Embryonic facial prominence (tissue), 1 donor: ENCODE measurements around the gene TNFRSF8.

ENCODE experiments used
- DNase-seq: peaks from one replicate; pipeline ENCODE4 v3.0.0-alpha.2; 2016; ENCODE audit errors: extremely low spot score

Gene TNFRSF8

DNA sequence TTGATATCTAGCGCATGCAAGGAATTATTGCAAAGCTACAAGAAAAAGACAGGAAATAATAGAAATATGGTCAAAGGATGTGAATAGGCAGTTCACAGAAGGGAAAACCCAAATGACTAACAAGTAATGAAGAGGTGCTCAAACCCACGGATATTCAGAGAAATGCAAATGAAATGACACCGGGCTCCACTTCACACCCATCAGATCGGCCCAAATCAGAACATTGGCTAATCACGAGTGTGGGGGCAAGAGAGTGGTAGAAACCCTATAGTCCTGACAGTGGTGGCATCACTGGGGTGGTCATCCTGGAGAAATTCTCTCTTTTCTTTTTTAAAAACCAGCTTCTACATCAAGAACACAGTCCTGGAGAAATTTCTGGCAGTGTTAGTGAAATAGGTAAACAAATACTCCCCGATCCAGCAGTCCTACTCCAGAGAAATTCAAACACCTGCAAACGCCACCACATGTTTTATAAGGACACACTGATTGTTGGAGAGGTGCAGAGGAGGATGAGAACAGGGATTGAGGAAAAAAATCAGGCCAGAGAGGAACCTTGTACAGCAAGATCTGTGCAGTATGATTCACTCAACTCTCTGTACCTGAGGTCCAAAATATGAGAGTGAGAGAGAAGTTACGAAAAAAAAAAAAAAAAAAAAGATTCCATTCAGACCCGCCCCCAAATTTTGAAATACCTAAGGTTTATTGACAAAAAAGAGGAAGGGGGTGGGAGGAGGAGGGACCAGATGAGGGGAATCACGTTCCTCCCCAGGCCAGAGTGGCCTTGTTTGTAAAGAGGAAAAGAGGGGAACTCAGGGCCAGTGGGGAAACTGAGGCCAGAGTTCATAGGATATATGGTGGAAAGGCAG is 94.5 kb downstream of the TNFRSF8 start:
- no peak for DNase-seq

GRCh38 chr1:12158357-12159092 is 95.4 kb downstream of the TNFRSF8 start:
- no peak for DNase-seq

GRCh38 chr1:12159816-12160215 is 96.7 kb downstream of the TNFRSF8 start:
- no peak for DNase-seq

- DNase-seq: no peak
These were observed 98.2 kb downstream of the TNFRSF8 start for GRCh38 chr1:12161324-12161661.

GRCh38 chr1:12161662-12162458 is 98.8 kb downstream of the TNFRSF8 start:
- no peak for DNase-seq

DNA sequence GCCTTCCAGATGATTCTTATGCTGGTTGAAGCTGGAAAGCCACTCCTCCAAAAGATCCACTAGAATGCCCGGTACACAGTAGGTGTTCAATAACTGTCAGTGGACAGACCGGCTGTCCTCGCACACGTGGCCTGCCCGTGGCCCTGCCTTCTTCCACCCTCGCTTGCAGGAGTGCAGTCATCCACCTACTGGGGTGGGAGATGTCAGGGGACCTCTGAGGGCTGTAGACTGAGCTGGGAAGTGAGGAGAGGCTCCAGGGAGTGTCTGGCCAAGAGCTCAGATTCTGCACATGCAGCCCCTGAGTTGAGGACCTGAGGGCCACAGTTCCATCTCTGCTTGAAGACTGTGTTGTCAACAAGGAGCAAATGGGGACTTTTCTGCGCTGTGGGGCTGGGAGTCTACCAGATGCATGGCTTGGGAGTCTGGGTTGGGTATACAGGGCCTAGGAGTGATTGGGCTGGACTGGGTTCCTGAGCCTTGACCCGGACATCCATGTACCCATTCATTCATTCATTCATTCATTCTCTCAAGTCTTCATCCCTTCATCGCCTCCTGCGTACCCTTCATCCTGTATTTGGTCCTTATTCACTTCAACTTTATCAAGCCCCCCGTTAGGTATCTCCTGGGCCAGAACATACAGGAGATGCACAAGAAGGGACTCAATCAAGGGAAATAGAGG is 99.5 kb downstream of the TNFRSF8 start:
- no peak for DNase-seq

DNA sequence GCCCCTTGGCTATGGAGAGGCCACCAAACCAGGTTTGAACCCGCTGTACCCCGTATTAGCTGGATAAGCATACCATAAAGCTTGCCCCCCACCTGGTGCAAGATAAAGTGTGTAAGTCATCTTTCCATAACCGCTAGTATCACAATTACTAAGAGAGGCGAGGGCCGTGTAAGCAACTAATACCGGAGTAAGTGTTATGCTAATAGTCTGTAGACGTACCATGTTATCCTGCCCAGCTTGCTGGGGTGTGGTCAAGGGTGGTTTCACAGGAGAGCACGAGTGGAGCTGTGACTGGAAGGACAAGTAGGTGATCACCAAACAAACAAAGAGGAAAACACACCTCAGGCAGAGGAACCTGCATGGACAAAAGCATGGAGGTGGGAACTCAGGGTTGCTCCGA is 100.1 kb downstream of the TNFRSF8 start:
- no peak for DNase-seq

DNA sequence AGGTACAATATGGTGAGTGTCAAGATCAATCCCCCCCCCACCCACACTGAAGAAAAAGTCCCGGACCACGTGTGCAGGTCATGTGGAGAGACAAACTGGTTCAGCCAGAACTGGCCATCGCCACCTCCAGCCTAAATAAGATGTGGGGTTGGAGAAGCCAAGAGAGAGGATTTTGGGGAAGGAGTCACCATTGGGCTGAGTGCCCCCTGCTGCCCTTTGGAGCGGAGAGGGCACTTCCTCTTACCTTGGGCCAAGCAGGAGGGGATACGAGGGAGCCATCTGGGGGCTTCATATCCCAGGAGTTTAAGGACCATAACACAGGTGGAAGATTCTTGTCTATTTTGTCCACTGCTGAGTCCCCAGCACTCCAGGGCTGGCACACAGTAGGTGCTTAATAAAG is 101.1 kb downstream of the TNFRSF8 start:
- no peak for DNase-seq

DNA sequence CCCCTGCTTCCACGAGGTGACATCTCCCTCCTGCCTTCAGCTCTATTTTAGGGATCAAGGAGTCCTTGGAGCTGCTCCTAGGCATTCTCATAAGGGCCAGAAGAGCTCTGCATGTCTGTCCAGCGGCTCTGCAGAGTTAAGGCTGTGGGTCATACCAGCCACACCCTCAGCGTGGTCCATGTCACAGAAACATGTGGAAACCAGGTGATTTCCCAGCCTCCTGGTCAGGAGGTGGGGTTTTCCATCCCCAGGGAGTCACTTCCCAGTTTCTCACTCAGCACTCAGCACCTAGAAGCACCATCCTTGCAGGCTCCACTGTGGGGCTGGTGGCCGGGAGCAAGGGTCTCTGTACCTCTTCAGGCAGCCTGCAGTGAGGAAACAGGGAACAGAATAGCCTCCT is 102.2 kb downstream of the TNFRSF8 start:
- DNase-seq: no peak

- no peak for DNase-seq
These were observed 103.9 kb downstream of the TNFRSF8 start, which contains the start of gene TNFRSF1B for GRCh38 chr1:12166834-12167492. TNFRSF1B (plus strand) TSS chr1:12166991; CDS start chr1:12167092, 101 bp downstream.

- no peak for DNase-seq
These were observed 104.7 kb downstream of the TNFRSF8 start for GRCh38 chr1:12167493-12168429.

GRCh38 chr1:12168451-12169160 is 105.5 kb downstream of the TNFRSF8 start:
- no peak for DNase-seq

- DNase-seq: no peak
These were observed 106.5 kb downstream of the TNFRSF8 start for GRCh38 chr1:12169442-12170135.

DNA sequence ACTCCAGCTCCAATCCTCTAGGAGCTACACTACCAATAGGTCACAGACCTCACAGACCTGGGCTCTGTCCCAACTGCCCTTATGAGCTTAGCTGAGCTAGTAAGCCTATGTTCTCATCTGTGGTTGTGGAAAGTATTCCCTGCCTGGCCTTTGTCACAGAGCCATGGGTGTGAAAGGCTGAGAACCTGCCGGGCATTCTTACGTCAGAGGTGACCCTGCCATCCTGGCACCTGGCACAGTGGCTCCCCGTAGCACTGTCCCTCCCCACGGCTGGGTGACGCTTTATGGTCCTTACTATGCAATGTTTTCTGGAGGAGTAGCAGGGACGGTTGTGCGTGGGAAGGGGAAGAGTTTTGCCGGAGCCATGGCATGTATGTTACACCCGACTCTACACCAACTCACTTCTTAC is 107.2 kb downstream of the TNFRSF8 start:
- no peak for DNase-seq

GRCh38 chr1:12171206-12172041 is 108.3 kb downstream of the TNFRSF8 start:
- DNase-seq: no peak

DNA sequence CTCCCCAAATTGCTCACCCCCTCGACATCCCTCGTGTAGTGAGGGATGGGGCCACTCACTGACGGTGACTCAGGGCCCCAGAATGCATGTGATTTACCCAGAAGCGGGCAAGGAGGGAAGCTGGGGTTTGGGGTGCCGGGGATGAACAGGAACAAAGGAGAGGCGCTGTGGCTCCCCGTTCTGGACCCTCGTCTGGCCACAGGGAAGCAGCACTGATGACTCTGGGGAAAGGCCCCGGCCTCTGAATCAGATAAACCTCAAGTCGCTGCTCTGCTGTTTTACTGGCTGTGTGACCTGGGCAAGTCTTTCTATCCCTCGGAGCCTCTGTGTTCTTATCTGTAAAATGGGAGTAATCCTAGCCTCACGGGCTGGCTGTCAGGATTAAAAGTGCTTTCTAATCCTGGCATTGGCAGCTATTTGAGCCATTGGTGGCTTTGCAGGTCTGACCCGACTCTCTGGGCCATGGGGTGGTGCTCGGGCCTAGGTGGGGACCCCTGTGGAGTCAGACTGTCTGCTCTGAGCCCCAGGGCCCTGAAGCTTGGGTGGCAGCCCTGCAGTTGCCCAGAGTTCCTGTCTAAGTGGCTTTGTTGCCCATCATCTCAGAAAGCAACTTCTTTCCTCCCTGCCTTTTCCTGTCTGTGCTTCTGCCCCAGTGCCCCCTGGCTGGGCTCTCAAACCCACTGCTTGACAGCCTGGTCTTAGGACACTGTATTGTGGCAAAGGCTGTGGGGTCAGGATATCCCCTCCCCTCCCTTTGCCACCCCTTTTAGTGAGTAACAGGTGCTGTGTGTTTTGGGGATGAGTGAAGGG is 109.1 kb downstream of the TNFRSF8 start:
- DNase-seq: no peak

DNA sequence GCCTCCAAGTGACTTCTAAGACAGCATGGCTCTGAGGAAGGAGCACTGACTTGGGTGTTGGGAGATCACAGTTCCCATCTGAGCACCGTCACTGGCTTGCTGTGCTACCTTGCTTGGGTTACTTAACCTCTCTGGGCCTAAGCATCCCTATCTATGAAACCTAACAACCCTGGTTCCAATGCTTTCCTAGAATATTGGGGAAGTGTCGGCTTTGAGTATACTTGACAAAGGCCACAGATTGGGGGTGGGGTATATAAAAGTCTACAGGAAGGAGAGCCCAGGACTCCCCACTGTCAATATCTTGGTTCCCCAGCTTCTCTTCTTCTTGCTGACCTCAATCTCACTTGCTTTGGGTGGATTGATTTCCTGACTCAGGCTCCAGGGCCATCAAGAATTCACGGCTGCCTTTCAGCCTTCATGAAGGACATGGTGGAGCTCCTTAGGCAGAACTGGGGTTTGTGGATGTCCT is 110.0 kb downstream of the TNFRSF8 start:
- DNase-seq: no peak
